Measurements from ENCODE around the gene SNX32.

DNA sequence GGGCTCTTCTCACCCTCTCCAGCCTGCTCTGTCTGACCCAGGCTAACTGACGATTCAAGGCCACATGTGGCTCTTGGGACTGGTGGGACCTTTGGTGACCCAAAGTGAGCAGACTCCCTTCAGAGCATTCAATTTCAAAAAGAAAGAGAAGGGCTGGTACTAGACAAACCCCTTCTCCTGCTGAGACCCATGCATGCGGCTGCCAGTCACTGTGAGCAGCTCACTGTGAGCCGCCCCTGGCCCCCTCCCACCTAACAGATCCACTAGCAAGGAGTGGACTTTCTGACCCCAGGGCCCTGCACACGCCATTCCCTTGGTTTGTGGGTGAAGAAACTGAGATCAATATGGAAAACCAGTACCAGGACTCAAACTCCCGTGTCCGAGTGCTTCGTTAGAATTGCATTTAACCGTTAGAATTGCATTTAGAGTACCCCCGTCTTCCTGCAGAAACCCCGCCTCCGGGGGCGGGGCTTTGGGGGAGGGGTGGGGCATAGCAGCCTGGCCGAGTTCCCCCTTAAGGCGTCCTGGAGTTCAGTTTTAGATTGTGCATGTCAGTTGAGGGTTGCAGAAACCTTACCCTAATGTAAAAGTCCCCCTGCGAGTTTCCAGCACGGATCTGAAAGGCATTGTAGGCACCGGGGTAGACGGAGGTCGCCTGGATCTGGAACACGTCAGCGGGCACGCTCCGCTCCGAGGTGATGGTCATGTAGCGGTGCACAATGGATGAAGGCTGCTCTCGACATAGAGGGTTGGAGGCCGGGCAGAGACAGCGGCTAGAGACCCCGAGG, 33.7 kb downstream of the SNX32 start:
- TF ChIP-seq, protein P1, sequence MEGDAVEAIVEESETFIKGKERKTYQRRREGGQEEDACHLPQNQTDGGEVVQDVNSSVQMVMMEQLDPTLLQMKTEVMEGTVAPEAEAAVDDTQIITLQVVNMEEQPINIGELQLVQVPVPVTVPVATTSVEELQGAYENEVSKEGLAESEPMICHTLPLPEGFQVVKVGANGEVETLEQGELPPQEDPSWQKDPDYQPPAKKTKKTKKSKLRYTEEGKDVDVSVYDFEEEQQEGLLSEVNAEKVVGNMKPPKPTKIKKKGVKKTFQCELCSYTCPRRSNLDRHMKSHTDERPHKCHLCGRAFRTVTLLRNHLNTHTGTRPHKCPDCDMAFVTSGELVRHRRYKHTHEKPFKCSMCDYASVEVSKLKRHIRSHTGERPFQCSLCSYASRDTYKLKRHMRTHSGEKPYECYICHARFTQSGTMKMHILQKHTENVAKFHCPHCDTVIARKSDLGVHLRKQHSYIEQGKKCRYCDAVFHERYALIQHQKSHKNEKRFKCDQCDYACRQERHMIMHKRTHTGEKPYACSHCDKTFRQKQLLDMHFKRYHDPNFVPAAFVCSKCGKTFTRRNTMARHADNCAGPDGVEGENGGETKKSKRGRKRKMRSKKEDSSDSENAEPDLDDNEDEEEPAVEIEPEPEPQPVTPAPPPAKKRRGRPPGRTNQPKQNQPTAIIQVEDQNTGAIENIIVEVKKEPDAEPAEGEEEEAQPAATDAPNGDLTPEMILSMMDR (IDR thresholded peaks at IDR 0.05): no peak
- TF ChIP-seq POLR2A (IDR thresholded peaks at IDR 0.05): no peak
